ENCODE data around the gene FRMD4A. TPM values are rescaled to one million over a fixed set of nuclear protein-coding genes. Genes with fewer than 3 reads are reported as not detected.

FRMD4A gene
- total RNA-seq, 4 donors from 2014 or later = 5.6 to 34.1 (median 19.4) TPM

DNA sequence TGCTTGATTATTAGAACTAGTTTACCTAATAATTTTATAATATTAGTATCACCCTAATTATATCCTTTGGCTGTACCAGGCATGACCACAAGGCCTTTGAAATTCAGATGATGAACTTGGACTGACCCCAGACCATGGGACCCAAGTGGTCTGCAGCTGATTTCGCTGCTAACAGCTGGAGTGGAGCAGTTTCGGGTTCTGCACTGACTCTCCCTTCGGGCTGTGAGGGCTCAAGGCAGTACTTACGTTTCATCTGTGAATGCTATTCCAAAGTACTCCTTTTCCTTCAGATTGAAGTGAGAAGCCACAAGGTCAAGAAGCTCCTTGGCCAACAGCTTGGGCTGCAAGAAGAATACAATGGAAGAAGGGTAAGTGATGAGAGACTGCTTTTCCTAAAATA is 520.2 kb downstream of the FRMD4A start:
- no peak for DNase-seq
- H3K4me3 ChIP-seq = no peak overlapping the region
- intact Hi-C loops (cut with DNase I; ENCODE audit: low total_unique reads) = no loop called here
- TF ChIP-seq, protein P1, sequence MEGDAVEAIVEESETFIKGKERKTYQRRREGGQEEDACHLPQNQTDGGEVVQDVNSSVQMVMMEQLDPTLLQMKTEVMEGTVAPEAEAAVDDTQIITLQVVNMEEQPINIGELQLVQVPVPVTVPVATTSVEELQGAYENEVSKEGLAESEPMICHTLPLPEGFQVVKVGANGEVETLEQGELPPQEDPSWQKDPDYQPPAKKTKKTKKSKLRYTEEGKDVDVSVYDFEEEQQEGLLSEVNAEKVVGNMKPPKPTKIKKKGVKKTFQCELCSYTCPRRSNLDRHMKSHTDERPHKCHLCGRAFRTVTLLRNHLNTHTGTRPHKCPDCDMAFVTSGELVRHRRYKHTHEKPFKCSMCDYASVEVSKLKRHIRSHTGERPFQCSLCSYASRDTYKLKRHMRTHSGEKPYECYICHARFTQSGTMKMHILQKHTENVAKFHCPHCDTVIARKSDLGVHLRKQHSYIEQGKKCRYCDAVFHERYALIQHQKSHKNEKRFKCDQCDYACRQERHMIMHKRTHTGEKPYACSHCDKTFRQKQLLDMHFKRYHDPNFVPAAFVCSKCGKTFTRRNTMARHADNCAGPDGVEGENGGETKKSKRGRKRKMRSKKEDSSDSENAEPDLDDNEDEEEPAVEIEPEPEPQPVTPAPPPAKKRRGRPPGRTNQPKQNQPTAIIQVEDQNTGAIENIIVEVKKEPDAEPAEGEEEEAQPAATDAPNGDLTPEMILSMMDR (IDR thresholded peaks at IDR 0.05) = no peak
- H3K36me3 ChIP-seq = no peaks in the 10 kb centered on the region
- H3K27me3 ChIP-seq = no peaks in the 10 kb centered on the region
- no peak overlapping the region for H3K27ac ChIP-seq
- H3K4me1 ChIP-seq = no peaks in the 10 kb centered on the region
- no peaks in the 10 kb centered on the region for H3K9me3 ChIP-seq

DNA sequence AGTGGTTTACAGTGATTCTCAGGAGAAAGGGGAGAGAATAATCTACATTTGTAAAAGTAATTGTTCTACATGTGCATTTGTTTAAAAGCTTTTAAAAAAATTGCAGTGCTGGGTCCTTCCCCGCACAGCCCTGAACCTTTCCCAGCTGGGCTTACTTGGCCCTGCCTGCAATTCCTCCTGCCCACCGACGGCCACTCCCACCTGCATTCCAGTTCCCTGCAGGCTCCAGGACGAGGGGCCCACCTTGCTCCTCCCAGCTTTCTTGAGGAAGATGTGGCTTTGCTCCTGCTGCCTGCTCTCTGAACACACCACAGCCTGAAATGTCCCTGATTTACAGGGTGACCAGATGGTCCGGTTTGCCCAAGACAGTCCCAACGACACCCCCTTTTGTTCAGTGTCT is 521.3 kb downstream of the FRMD4A start:
- Histone ChIP-seq H3K27me3 (no peaks in the 10 kb centered on the region), H3K36me3 (no peaks in the 10 kb centered on the region), H3K27ac (no peak overlapping the region), H3K4me1 (no peaks in the 10 kb centered on the region), H3K4me3 (no peak overlapping the region), H3K9me3 (no peaks in the 10 kb centered on the region)
- intact Hi-C loops (cut with DNase I; ENCODE audit: low total_unique reads) = no loop called here
- TF ChIP-seq POLR2A (IDR thresholded peaks at IDR 0.05) = no peak
- TF ChIP-seq, protein P1 (IDR thresholded peaks at IDR 0.05) = no peak
- no peak for DNase-seq

DNA sequence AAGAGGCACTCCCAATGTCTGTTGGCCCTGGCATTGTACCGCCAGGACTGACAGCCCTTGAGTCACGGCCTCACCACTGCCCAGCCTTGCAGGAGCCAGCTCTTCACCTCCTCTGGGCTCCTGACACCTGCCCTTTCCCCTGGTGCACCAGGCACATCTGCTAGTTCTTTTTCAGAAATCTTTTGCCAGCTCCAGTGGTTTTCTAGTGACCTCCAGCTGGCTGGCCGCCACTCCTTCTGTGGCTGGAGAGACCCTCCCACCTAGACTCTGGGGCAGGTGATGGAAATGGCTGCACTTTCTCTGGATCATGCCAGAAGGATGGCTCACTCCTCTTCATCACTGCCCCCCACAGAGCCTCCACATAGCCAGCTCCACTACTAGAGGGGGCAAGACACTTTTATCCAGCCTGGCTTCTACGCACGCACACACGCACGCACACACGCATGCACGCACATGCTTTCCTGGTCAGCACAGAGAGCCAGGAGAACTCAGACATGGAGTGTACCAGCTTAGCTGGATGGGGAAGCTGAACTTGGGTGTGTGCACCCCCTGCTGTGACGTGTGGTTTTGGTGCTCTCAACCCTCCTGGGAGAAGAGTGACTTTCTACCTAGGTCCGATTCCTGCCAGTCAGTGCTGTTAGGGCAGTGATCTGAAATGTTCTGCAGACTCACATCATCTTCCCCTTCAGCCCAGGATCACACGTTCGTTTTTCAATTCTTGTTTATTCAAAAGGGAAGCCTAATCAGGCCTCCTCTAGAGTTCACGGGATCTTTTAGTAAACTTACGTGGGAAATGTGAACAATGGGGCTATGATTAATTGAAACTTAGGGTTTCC is 522.0 kb downstream of the FRMD4A start:
- Histone ChIP-seq H3K4me3 (no peak overlapping the region), H3K9me3 (no peaks in the 10 kb centered on the region), H3K4me1 (no peaks in the 10 kb centered on the region), H3K27ac (no peak overlapping the region), H3K36me3 (no peaks in the 10 kb centered on the region), H3K27me3 (no peaks in the 10 kb centered on the region)
- intact Hi-C loops (cut with DNase I; ENCODE audit: low total_unique reads) = no loop called here
- TF ChIP-seq POLR2A (IDR thresholded peaks at IDR 0.05) = no peak
- TF ChIP-seq, protein P1 (IDR thresholded peaks at IDR 0.05) = no peak
- no peak for DNase-seq

DNA sequence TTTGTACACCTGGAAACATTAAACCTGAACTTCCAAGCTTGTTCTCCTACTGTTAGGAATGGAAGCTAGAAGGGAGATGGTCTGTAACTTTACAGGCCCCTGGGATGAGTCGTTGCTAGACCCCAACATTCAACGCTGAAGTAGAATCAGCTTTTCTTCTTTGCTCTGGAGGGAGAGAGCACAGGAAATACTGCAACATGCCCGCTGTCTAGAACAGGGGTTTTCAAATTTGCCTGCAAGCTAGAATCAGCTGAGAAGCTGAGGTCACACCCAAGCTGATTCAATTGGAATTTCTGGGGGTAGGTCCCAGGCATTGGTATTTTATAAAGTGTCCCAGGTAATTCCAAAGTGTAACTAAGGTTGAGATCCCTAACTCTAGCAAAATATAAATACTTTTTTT is 524.3 kb downstream of the FRMD4A start:
- no peaks in the 10 kb centered on the region for H3K36me3 ChIP-seq
- H3K27ac ChIP-seq = no peak overlapping the region
- no peak overlapping the region for H3K4me3 ChIP-seq
- H3K9me3 ChIP-seq = no peaks in the 10 kb centered on the region
- no peak for DNase-seq
- TF ChIP-seq POLR2A (IDR thresholded peaks at IDR 0.05) = no peak
- TF ChIP-seq, protein P1 (IDR thresholded peaks at IDR 0.05) = no peak
- intact Hi-C loops (cut with DNase I; ENCODE audit: low total_unique reads) = no loop called here
- H3K4me1 ChIP-seq = no peaks in the 10 kb centered on the region
- no peaks in the 10 kb centered on the region for H3K27me3 ChIP-seq

All from uterus (tissue), 4 donors.